HFFc6 (cell line): ENCODE measurements around the gene SYT11. TPM values are rescaled to one million over a fixed set of nuclear protein-coding genes. Genes with fewer than 3 reads are reported as not detected.

ENCODE experiments used
- DNase-seq: peaks from one replicate; pipeline ENCODE4 v3.0.0-alpha.2; 2018
- H3K27ac Mint-ChIP-seq: 2 replicates; pipeline ENCODE4 v1.8.0; 2020; ENCODE audit warnings: mild to moderate bottlenecking, mixed read lengths
- H3K27me3 Mint-ChIP-seq: 2 replicates; pipeline ENCODE4 v1.8.0; 2021; ENCODE audit warnings: mild to moderate bottlenecking, moderate library complexity, mixed read lengths; ENCODE audit not compliant: insufficient read depth
- H3K36me3 Mint-ChIP-seq: 2 replicates; pipeline ENCODE4 v1.8.0; 2021; ENCODE audit warnings: low read depth, mixed read lengths
- H3K4me1 Mint-ChIP-seq: 2 replicates; pipeline ENCODE4 v1.8.0; 2020; ENCODE audit warnings: low read depth, mixed read lengths
- H3K4me3 Mint-ChIP-seq: 2 replicates; pipeline ENCODE4 v1.8.0; 2020; ENCODE audit warnings: mild to moderate bottlenecking, moderate library complexity, mixed read lengths
- H3K9me3 Mint-ChIP-seq: 2 replicates; pipeline ENCODE4 v1.8.0; 2020; ENCODE audit warnings: mild to moderate bottlenecking, mixed read lengths
- CTCF ChIP-seq: fragments of 200-600 bp; sonication (generic); IDR thresholded peaks from 2 replicates; pipeline ENCODE4 v1.5.0; 2021; ENCODE audit warnings: antibody characterized with exemption, mild to moderate bottlenecking
- total RNA-seq, 6 experiments: library from RNA; stranded (reverse); fragmentation: NEBNext Ultra II Directional; extraction: Animal tissue kit (Norgen Biotek cat#: 25700); gene quantifications; 2 replicates in 1 of 6; 3 replicates in 5 of 6; pipeline ENCODE4 v1.2.3, GENCODE V29; 2021

The SYT11 gene
- total RNA-seq, 6 experiments from 2014 or later: 38.9 to 56.0 (median 48.8) TPM

DNA sequence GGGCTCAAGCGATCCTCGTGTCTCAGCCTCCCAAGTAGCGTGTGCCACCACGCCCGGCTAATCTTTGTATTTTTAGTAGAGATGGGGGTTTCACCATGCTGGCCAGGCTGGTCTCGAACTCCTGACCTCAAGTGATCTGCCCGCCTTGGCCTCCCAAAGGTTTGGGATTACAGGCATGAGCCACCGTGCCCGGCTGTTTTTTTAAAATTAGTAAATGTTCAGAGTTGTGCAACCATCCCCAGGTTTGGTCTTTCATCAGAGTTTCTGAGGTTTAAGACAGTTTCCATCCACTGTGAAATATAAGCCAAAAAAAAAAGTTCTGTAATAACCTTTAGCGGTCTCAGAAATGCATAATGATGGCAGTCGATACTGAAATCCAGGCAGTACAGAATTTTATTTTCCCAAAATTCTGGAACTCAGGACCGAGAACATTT lies 550 bp upstream of the SYT11 start:
- TF ChIP-seq CTCF: no peak
- H3K27me3 Mint-ChIP-seq: no peaks in the 10 kb centered on the region; the same call in 1 of the 2 replicates
- peaks cover 14% of the 10 kb centered on the region for H3K36me3 Mint-ChIP-seq

DNA sequence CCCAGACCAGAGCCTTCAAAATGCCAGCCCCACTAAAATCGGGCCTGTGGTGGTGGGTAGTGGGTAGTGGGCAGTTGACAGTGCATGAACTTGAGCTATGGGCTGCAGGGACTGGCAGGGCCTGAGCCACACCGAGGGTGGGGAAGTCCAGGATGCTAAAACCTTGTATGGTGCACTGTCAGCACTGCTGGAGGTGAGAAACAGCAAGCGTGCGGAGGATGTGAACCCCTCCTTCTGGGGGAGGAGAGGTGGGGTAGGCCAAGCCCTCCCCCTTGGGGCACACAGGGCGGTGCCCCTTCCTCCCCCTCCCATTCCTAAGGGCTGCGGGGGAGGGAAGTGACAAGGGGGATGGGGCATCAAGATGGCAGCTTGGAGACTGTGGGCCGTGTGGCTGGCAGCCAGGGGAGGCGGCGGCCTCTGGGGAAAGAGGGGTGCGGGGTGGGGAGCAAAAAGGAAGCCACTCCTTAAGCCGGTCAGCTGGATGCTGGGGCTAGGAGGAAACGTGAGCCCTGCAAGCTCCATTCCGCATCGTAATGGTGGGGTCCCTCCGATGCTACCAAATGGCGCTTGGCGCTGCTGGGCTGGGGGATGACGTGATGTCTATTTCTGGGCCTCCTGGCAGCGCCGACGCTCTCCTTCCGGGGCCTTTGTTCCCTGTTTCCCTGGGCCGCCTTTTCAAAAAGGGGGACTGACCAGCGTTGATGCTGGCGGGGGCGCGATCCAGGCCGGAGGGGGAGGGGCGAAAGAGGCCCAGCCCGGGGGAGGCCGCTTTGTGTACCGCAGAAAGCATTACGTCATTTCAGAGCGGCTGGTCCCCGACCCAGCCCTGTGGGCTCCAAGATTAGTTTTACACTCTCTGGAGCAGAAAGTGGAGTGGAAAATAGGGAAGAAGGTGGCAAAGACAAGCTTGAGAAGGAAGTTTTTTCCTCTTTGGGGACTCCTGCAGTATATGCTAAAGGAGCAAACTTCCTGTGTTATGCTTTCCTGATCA lies 809 bp downstream of the SYT11 start:
- peak; percentile 62 for DNase-seq
- H3K9me3 Mint-ChIP-seq: no peaks in the 10 kb centered on the region
- peaks cover 12% of the 10 kb centered on the region for H3K36me3 Mint-ChIP-seq
- peak overlapping the region; percentile 93 for H3K27ac Mint-ChIP-seq
- H3K4me3 Mint-ChIP-seq: peak overlapping the region; percentile 94
- no peak for TF ChIP-seq CTCF
- H3K4me1 Mint-ChIP-seq: peaks cover 60% of the 10 kb centered on the region
- H3K27me3 Mint-ChIP-seq: no peaks in the 10 kb centered on the region; the same call in 1 of the 2 replicates

More for the DNA sequence above, 550 bp upstream of the SYT11 start:
- DNase-seq: peak; percentile 12
- Mint-ChIP-seq H3K4me3 (peak overlapping the region; percentile 94), H3K4me1 (peaks cover 52% of the 10 kb centered on the region), H3K27ac (peak overlapping the region; percentile 93), H3K9me3 (no peaks in the 10 kb centered on the region)

- TF ChIP-seq CTCF: no peak
- Mint-ChIP-seq H3K4me1 (peaks cover 57% of the 10 kb centered on the region), H3K9me3 (no peaks in the 10 kb centered on the region), H3K27ac (peak overlapping the region; percentile 93), H3K36me3 (peaks cover 10% of the 10 kb centered on the region), H3K27me3 (no peaks in the 10 kb centered on the region; the same call in 1 of the 2 replicates), H3K4me3 (peak overlapping the region; percentile 94)
- DNase-seq: no peak
These were observed 1.7 kb downstream of the SYT11 start for GRCh38 chr1:155860970-155861510.

- no peak for TF ChIP-seq CTCF
- Mint-ChIP-seq H3K4me3 (no peak overlapping the region), H3K4me1 (peaks cover 53% of the 10 kb centered on the region), H3K36me3 (peaks cover 8% of the 10 kb centered on the region), H3K27ac (no peak overlapping the region), H3K27me3 (no peaks in the 10 kb centered on the region; the same call in 1 of the 2 replicates), H3K9me3 (no peaks in the 10 kb centered on the region)
- DNase-seq: no peak
These were observed 2.5 kb downstream of the SYT11 start for GRCh38 chr1:155861896-155862295.

DNA sequence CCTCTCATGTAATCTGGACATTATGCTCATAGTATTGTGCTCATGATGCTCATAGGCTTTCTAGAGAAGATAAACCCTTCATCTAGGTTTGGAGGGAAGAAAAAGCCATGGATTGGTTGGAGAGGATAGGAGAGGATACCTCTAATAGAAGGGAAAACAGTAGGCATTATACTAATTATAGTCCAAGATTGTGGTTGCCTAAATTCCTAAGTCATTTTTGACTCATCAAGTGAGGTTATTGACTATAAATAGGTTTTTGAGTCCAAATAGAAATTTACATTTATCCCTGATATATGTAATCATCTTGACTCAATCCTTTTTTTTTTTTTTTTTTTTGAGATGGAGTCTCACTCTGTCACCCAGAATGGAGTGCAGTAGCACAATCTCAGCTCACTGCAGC lies 5.0 kb downstream of the SYT11 start:
- Mint-ChIP-seq H3K27ac (no peak overlapping the region), H3K27me3 (no peaks in the 10 kb centered on the region; the same call in 1 of the 2 replicates), H3K9me3 (no peaks in the 10 kb centered on the region), H3K36me3 (peaks cover 12% of the 10 kb centered on the region), H3K4me3 (no peak overlapping the region), H3K4me1 (peaks cover 35% of the 10 kb centered on the region)
- peak; percentile 44 for DNase-seq
- no peak for TF ChIP-seq CTCF
